K562 (cell line): ENCODE results near the gene INHBE. TPM values are rescaled to one million over a fixed set of nuclear protein-coding genes. Genes with fewer than 3 reads are reported as not detected.

Source experiments
- KAT7 ChIP-seq: sonication (generic); formaldehyde crosslinking; IDR thresholded peaks from 2 replicates; pipeline ENCODE4 v1.8.0; 2022; ENCODE audit warnings: missing genetic modification reagents, mild to moderate bottlenecking, borderline replicate concordance
- KDM5B ChIP-seq: fragments of 200-600 bp; sonication (generic); IDR thresholded peaks from 2 replicates; pipeline ENCODE4 v1.6.1; 2012; ENCODE audit warnings: low read depth, mild to moderate bottlenecking, moderate library complexity, low read length, control low read depth, inconsistent platforms; ENCODE audit not compliant: insufficient replicate concordance
- PCBP1 ChIP-seq: fragments of 200-400 bp; formaldehyde crosslinking; IDR thresholded peaks from 2 replicates; pipeline ENCODE4 v1.6.1; 2018; ENCODE audit warnings: mild to moderate bottlenecking, low read depth, low read length; ENCODE audit not compliant: poor library complexity, severe bottlenecking
- POLR2AphosphoS5 ChIP-seq: IDR thresholded peaks from 2 replicates; pipeline ENCODE4 v1.6.1; 2011; ENCODE audit warnings: mild to moderate bottlenecking, low read depth, low read length, moderate library complexity; ENCODE audit not compliant: control insufficient read depth, insufficient read depth
- SUPT5H ChIP-seq: fragments of 450-650 bp; IDR thresholded peaks from 2 replicates; pipeline ENCODE4 v1.6.1; 2016
- TAF1 ChIP-seq: IDR thresholded peaks from 2 replicates; pipeline ENCODE4 v1.6.1; 2011; ENCODE audit warnings: mild to moderate bottlenecking, low read length, moderate library complexity; ENCODE audit not compliant: insufficient read depth, control insufficient read depth, severe bottlenecking; ENCODE audit errors: extremely low read depth
- ZKSCAN1 ChIP-seq: fragments of 150-350 bp; IDR thresholded peaks from 2 replicates; pipeline ENCODE4 v1.6.1; 2016; ENCODE audit warnings: low read depth, low read length
- ZNF124 ChIP-seq: sonication (generic); formaldehyde crosslinking; IDR thresholded peaks from 2 replicates; pipeline ENCODE4 v1.8.1; 2022; ENCODE audit warnings: missing genetic modification reagents
- ZNF311 ChIP-seq: fragments of 250-450 bp; sonication (Bioruptor Pico); IDR thresholded peaks from 2 replicates; pipeline ENCODE4 v1.4.0; 2020; ENCODE audit warnings: mild to moderate bottlenecking, moderate library complexity
- ZNF354B ChIP-seq: fragments of 250-450 bp; sonication (Bioruptor Pico); IDR thresholded peaks from 2 replicates; pipeline ENCODE4 v1.4.0; 2020
- polyA plus RNA-seq, 8 experiments: library from polyadenylated mRNA; depleted of rRNA in 4 of 8; stranded (reverse) in 5 of 8; unstranded in 3 of 8; fragments of >200 nt; fragmentation: Nextera tagmentation in 2 of 8; fragmentation: Illumina TruSeq in 1 of 8; extraction: Ambion mirVana in 2 of 8; extraction: Trizol in 1 of 8; gene quantifications; 2 replicates each; pipeline versions ENCODE4 v1.2.1 to v1.2.3, GENCODE V29; 2011 to 2014; ENCODE audit warnings: inconsistent platforms in 1 of 8, missing spikeins in 1 of 8
- total RNA-seq, 7 experiments: library from RNA; depleted of rRNA in 6 of 7; stranded (reverse); fragments of >200 nt in 6 of 7; fragmentation: Illumina TruSeq in 2 of 7; extraction: Trizol in 2 of 7; gene quantifications; 2 replicates each; pipeline versions ENCODE4 v1.2.1 to v1.2.3, GENCODE V29; 2011 to 2021; ENCODE audit warnings: low replicate concordance in 1 of 7
- TF ChIP-seq, protein P1 (sequence below), 2 experiments: fragments of 450-650 bp; conservative IDR thresholded peaks; 2 replicates each; pipeline ENCODE4 v1.6.1; 2017; ENCODE audit warnings: mild to moderate bottlenecking in 2 of 2, moderate library complexity in 2 of 2
- TF ChIP-seq, protein P2 (sequence below): IDR thresholded peaks from 3 replicates; pipeline ENCODE4 v1.6.1; 2011; ENCODE audit warnings: borderline replicate concordance, mild to moderate bottlenecking, moderate library complexity; ENCODE audit not compliant: insufficient read length; ENCODE audit errors: extremely low read depth
- TF ChIP-seq, protein P3 (sequence below): fragments of 450-650 bp; IDR thresholded peaks from 2 replicates; pipeline ENCODE4 v1.6.1; 2017; ENCODE audit warnings: antibody characterized with exemption, mild to moderate bottlenecking
- TF ChIP-seq, protein P4 (sequence below): fragments of 250-450 bp; sonication (Bioruptor Pico); IDR thresholded peaks from 2 replicates; pipeline ENCODE4 v1.5.0; 2022; ENCODE audit warnings: mild to moderate bottlenecking

Gene INHBE
- total and polyA plus RNA-seq, 9 of the 15 experiments (the other 6 are each of a cell fraction or from before 2014, with no cell fraction given), result 0.94 to 9.9 (median 7.3) TPM

DNA sequence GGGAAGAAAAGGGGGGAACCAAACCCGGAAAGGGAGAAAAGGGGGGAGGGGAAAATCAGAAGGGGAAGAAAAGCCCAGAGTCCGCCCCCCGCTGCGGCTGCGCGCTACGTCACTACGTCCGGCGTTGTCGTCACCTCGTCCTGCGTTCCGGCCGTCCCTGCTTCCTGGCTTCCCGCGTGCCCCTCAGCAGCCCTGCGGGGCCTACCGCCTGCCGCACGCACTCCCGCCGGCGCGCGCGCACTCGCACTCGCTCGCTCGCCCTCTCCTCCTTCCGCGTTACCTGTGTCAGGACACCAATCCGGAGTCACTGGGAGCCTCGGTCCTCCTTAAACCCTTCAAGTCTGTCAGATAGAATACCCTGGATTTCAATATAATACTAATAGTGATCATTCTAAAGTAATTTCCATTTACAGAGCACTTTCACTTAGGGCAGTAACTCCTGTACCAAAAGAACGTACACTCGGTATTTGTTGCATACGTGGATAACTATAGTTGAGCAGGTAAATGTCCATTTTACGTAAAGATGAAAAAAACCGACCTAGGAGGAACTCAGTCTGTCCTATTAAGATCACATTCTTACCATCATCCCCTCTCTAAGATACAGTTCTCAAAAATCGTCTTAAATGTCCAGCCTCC, 24.1 kb upstream of the INHBE start, which contains the start of gene R3HDM2 (continued):
- 0 out of 2 replicates have a peak, but pooled peaks have one; percentile 7 for TF ChIP-seq ZNF354B (CRISPR knock-in tag)
- peak; percentile 65; the same call in 1 of the 2 replicates for TF ChIP-seq KAT7 (CRISPR knock-in tag)
- TF ChIP-seq, protein P1, sequence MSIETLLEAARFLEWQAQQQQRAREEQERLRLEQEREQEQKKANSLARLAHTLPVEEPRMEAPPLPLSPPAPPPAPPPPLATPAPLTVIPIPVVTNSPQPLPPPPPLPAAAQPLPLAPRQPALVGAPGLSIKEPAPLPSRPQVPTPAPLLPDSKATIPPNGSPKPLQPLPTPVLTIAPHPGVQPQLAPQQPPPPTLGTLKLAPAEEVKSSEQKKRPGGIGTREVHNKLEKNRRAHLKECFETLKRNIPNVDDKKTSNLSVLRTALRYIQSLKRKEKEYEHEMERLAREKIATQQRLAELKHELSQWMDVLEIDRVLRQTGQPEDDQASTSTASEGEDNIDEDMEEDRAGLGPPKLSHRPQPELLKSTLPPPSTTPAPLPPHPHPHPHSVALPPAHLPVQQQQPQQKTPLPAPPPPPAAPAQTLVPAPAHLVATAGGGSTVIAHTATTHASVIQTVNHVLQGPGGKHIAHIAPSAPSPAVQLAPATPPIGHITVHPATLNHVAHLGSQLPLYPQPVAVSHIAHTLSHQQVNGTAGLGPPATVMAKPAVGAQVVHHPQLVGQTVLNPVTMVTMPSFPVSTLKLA (conservative IDR thresholded peaks at IDR 0.05), result peak; percentile 76 to 86
- TF ChIP-seq, protein P2, sequence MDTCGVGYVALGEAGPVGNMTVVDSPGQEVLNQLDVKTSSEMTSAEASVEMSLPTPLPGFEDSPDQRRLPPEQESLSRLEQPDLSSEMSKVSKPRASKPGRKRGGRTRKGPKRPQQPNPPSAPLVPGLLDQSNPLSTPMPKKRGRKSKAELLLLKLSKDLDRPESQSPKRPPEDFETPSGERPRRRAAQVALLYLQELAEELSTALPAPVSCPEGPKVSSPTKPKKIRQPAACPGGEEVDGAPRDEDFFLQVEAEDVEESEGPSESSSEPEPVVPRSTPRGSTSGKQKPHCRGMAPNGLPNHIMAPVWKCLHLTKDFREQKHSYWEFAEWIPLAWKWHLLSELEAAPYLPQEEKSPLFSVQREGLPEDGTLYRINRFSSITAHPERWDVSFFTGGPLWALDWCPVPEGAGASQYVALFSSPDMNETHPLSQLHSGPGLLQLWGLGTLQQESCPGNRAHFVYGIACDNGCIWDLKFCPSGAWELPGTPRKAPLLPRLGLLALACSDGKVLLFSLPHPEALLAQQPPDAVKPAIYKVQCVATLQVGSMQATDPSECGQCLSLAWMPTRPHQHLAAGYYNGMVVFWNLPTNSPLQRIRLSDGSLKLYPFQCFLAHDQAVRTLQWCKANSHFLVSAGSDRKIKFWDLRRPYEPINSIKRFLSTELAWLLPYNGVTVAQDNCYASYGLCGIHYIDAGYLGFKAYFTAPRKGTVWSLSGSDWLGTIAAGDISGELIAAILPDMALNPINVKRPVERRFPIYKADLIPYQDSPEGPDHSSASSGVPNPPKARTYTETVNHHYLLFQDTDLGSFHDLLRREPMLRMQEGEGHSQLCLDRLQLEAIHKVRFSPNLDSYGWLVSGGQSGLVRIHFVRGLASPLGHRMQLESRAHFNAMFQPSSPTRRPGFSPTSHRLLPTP, result no peak
- TF ChIP-seq TAF1, result peak; percentile 87
- TF ChIP-seq KDM5B, result peak; percentile 86
- no peak for TF ChIP-seq ZNF311 (CRISPR knock-in tag)
- TF ChIP-seq, protein P3, sequence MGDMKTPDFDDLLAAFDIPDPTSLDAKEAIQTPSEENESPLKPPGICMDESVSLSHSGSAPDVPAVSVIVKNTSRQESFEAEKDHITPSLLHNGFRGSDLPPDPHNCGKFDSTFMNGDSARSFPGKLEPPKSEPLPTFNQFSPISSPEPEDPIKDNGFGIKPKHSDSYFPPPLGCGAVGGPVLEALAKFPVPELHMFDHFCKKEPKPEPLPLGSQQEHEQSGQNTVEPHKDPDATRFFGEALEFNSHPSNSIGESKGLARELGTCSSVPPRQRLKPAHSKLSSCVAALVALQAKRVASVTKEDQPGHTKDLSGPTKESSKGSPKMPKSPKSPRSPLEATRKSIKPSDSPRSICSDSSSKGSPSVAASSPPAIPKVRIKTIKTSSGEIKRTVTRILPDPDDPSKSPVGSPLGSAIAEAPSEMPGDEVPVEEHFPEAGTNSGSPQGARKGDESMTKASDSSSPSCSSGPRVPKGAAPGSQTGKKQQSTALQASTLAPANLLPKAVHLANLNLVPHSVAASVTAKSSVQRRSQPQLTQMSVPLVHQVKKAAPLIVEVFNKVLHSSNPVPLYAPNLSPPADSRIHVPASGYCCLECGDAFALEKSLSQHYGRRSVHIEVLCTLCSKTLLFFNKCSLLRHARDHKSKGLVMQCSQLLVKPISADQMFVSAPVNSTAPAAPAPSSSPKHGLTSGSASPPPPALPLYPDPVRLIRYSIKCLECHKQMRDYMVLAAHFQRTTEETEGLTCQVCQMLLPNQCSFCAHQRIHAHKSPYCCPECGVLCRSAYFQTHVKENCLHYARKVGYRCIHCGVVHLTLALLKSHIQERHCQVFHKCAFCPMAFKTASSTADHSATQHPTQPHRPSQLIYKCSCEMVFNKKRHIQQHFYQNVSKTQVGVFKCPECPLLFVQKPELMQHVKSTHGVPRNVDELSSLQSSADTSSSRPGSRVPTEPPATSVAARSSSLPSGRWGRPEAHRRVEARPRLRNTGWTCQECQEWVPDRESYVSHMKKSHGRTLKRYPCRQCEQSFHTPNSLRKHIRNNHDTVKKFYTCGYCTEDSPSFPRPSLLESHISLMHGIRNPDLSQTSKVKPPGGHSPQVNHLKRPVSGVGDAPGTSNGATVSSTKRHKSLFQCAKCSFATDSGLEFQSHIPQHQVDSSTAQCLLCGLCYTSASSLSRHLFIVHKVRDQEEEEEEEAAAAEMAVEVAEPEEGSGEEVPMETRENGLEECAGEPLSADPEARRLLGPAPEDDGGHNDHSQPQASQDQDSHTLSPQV, result peak; percentile 71
- TF ChIP-seq, protein P4, sequence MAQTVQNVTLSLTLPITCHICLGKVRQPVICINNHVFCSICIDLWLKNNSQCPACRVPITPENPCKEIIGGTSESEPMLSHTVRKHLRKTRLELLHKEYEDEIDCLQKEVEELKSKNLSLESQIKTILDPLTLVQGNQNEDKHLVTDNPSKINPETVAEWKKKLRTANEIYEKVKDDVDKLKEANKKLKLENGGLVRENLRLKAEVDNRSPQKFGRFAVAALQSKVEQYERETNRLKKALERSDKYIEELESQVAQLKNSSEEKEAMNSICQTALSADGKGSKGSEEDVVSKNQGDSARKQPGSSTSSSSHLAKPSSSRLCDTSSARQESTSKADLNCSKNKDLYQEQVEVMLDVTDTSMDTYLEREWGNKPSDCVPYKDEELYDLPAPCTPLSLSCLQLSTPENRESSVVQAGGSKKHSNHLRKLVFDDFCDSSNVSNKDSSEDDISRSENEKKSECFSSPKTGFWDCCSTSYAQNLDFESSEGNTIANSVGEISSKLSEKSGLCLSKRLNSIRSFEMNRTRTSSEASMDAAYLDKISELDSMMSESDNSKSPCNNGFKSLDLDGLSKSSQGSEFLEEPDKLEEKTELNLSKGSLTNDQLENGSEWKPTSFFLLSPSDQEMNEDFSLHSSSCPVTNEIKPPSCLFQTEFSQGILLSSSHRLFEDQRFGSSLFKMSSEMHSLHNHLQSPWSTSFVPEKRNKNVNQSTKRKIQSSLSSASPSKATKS (CRISPR knock-in tag), result no peak
- TF ChIP-seq ZKSCAN1, result peak; percentile 63; the same call in 1 of the 2 replicates
- peak; percentile 88 for TF ChIP-seq POLR2AphosphoS5
- peak; percentile 83; the same call in 1 of the 2 replicates for TF ChIP-seq ZNF124 (CRISPR knock-in tag)
- peak; percentile 90 for TF ChIP-seq SUPT5H
- peak; percentile 96 for TF ChIP-seq PCBP1
